SK-N-MC (cell line): Measurements from ENCODE around the gene YBX2.

ENCODE experiments used
- DNase-seq: peaks from one replicate; pipeline ENCODE4 v3.0.0-alpha.2; 2011; ENCODE audit warnings: low read depth, low spot score
- H3K27ac ChIP-seq: fragments of 200-600 bp; sonication (generic); 2 replicates; pipeline ENCODE4 v1.5.1; 2016; ENCODE audit warnings: mixed run types
- H3K36me3 ChIP-seq: fragments of 200-600 bp; sonication (generic); 2 replicates; pipeline ENCODE4 v1.6.1; 2017; ENCODE audit warnings: antibody characterized with exemption, low read length, mixed read lengths; ENCODE audit not compliant: insufficient read depth
- H3K4me3 ChIP-seq: fragments of 200-600 bp; sonication (generic); 2 replicates; pipeline ENCODE4 v1.5.1; 2016
- H3K9ac ChIP-seq: fragments of 200-600 bp; sonication (generic); 2 replicates; pipeline ENCODE4 v1.8.0; 2017; ENCODE audit warnings: mixed run types, mixed read lengths; ENCODE audit not compliant: insufficient read length
- H3K9me3 ChIP-seq: fragments of 200-600 bp; sonication (generic); 2 replicates; pipeline ENCODE4 v1.6.1; 2017; ENCODE audit warnings: low read depth, mild to moderate bottlenecking, antibody characterized with exemption, low read length, moderate library complexity, mixed read lengths
- EZH2 ChIP-seq: fragments of 200-600 bp; sonication (generic); IDR thresholded peaks from one replicate; pipeline ENCODE4 v1.6.1; 2017; ENCODE audit warnings: antibody characterized with exemption
- FOXP2 ChIP-seq: optimal IDR thresholded peaks from 2 replicates; pipeline ENCODE3; 2011; ENCODE audit warnings: mild to moderate bottlenecking, moderate library complexity; ENCODE audit not compliant: insufficient read depth; ENCODE audit errors: extremely low read length, control extremely low read depth
- POLR2AphosphoS5 ChIP-seq: IDR thresholded peaks from 2 replicates; pipeline ENCODE4 v1.6.1; 2012; ENCODE audit warnings: mild to moderate bottlenecking, low read depth, low read length, borderline replicate concordance

Gene YBX2

DNA sequence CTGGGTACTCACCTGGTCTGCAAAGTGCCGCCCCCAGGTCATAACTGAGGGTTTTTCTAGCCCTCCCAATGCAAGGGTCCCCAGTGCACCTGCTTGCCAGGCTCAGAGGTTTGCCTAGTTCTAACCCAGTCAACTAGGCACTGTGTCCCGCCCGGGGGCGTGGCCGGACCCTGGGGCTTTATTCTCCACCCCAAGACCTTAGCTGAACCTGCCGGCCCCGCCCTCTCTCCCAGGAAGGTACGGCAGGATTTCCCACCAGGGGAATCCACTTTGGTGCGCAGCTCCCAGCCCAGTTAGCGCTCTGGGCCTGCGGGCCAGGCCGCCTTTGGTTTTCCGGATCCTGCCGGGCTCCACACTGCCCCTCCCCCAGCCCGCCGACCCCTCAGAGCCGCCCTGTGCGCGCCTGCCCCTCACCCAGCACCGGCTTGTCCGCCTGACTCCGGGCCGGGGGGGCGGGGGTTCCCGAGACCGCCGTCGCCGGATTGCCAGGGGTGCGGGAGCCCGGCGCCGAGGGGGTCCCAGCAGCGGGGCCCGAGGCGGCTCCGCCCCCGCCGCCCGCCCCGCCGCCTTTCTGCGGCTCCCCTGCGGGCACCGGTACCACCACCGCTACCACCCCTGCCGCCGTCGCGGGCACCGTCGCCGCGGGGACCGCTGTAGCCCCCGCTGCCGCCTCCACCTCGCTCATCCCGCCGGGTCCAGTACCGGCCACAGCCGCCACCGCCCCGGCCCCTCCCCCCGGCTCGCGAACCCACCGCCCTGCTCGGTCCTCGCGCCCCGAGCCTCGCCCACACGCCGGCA, 424 bp downstream of the YBX2 start:
- Histone ChIP-seq H3K9ac (no peak overlapping the region), H3K4me3 (peak overlapping the region; percentile 81), H3K27ac (no peak overlapping the region), H3K36me3 (no peaks in the 10 kb centered on the region), H3K9me3 (no peaks in the 10 kb centered on the region)
- DNase-seq, result no peak
- TF ChIP-seq EZH2 (no peak), POLR2AphosphoS5 (no peak), FOXP2 (no peak)

- H3K4me3 ChIP-seq, result peak overlapping the region; percentile 81
- TF ChIP-seq FOXP2, result no peak
- no peak for TF ChIP-seq POLR2AphosphoS5
- TF ChIP-seq EZH2, result no peak
- 0 out of 2 replicates have a peak overlapping the region, but pooled peaks have one; percentile 19 for H3K27ac ChIP-seq
- no peaks in the 10 kb centered on the region for H3K36me3 ChIP-seq
- no peak overlapping the region for H3K9ac ChIP-seq
- no peaks in the 10 kb centered on the region for H3K9me3 ChIP-seq
- no peak for DNase-seq
Measured at GRCh38 chr17:7293159-7293558, 1.3 kb downstream of the YBX2 start.

DNA sequence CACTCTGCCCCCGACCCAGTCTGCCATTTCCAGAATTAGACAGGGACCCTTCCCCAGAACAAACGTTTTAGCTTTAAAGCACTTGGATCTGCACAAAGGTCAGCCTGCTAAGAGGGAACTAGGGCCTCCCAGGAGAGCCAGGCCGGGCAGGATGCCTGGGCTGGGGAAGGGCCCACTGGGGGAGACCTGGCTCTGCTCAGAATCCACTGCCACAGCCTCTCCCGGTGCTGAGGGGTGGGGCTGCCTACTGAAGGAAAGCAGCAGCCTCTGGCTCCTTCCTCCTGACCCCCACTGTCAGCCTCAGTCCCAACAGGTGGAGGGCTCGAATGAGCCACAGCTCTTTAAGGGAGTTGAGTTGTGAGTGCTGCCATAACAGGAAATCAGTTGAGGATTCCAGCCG, 1.7 kb downstream of the YBX2 start:
- DNase-seq, result no peak
- Histone ChIP-seq H3K9me3 (no peaks in the 10 kb centered on the region), H3K36me3 (no peaks in the 10 kb centered on the region), H3K4me3 (peak overlapping the region; percentile 81), H3K9ac (no peak overlapping the region), H3K27ac (no peak overlapping the region)
- TF ChIP-seq EZH2, result no peak
- TF ChIP-seq POLR2AphosphoS5, result no peak
- no peak for TF ChIP-seq FOXP2

GRCh38 chr17:7292194-7292593, 2.2 kb downstream of the YBX2 start:
- Histone ChIP-seq H3K9me3 (no peaks in the 10 kb centered on the region), H3K4me3 (no peak overlapping the region), H3K27ac (no peak overlapping the region), H3K36me3 (no peaks in the 10 kb centered on the region), H3K9ac (no peak overlapping the region)
- no peak for DNase-seq
- TF ChIP-seq FOXP2 (no peak), POLR2AphosphoS5 (no peak), EZH2 (no peak)

GRCh38 chr17:7290685-7291084, 3.8 kb downstream of the YBX2 start:
- TF ChIP-seq FOXP2, result no peak
- no peak for TF ChIP-seq POLR2AphosphoS5
- TF ChIP-seq EZH2, result no peak
- Histone ChIP-seq H3K27ac (no peak overlapping the region), H3K9ac (no peak overlapping the region), H3K36me3 (no peaks in the 10 kb centered on the region), H3K9me3 (no peaks in the 10 kb centered on the region), H3K4me3 (no peak overlapping the region)
- DNase-seq, result no peak

DNA sequence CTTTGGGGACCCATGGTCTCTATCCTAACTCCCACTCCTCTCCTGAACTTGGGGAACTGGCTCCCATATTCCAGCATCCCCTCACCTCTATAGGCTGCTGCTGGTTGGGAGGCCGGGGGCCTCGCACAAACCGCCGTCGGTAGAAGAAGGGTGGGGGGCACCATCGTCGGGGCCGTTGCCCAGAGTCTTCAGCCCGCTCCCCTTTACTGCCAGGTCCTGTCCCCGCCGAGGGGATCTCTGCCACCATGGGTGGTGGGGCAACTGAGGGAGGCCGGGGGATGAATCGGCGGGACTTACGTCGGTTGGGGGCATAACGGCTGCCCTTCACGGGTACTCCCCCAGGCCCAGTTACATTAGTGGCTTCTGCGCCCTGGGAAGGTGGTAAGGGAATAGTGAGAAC, 4.3 kb downstream of the YBX2 start:
- Histone ChIP-seq H3K9me3 (no peaks in the 10 kb centered on the region), H3K4me3 (no peak overlapping the region), H3K9ac (no peak overlapping the region), H3K36me3 (no peaks in the 10 kb centered on the region), H3K27ac (no peak overlapping the region)
- TF ChIP-seq POLR2AphosphoS5, result no peak
- no peak for TF ChIP-seq EZH2
- TF ChIP-seq FOXP2, result no peak
- no peak for DNase-seq

GRCh38 chr17:7289256-7290032, 5.0 kb downstream of the YBX2 start:
- Histone ChIP-seq H3K27ac (no peak overlapping the region), H3K36me3 (no peaks in the 10 kb centered on the region), H3K9ac (no peak overlapping the region), H3K4me3 (no peak overlapping the region), H3K9me3 (no peaks in the 10 kb centered on the region)
- no peak for DNase-seq
- no peak for TF ChIP-seq FOXP2
- TF ChIP-seq POLR2AphosphoS5, result no peak
- TF ChIP-seq EZH2, result no peak

DNA sequence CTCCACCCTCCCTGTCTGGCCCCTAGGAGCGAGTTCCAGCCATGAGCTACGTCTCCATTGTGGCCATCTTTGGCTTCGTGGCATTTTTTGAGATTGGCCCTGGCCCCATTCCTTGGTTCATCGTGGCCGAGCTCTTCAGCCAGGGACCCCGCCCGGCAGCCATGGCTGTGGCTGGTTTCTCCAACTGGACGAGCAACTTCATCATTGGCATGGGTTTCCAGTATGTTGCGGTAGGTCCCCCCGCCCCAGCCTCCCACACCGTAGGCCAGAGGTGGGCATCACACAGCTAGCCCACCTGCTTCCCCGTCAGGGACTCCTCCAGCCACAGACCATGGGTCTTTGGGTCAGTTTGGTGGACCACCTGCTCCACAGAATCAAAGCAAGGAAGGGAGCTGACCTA, 8.8 kb downstream of the YBX2 start:
- H3K9me3 ChIP-seq, result no peaks in the 10 kb centered on the region
- TF ChIP-seq EZH2 (no peak), POLR2AphosphoS5 (no peak), FOXP2 (no peak)
- H3K36me3 ChIP-seq, result no peaks in the 10 kb centered on the region
- H3K27ac ChIP-seq, result no peak overlapping the region
- DNase-seq, result no peak
- H3K9ac ChIP-seq, result no peak overlapping the region
- no peak overlapping the region for H3K4me3 ChIP-seq
